GM18519 (cell line): ENCODE results near the gene NHS.

Experiments used
- ATAC-seq: cut with Tn5 transposase; IDR thresholded peaks from one replicate; pipeline ENCODE4 v1.9.1; 2021; ENCODE audit warnings: mild to moderate bottlenecking, moderate library complexity; ENCODE audit not compliant: unreplicated experiment, low FRiP score

Gene NHS

GRCh38 chrX:17374619-17375366 lies at the start of gene NHS:
Gene NHS (plus strand): TSS chrX:17375200. CDS start chrX:17375758, 558 bp downstream.
- ATAC-seq: no peak

- no peak for ATAC-seq
Measured at GRCh38 chrX:17328837-17329236, 46.2 kb upstream of the NHS start.

- no peak for ATAC-seq
Measured at GRCh38 chrX:17336377-17336776, 38.6 kb upstream of the NHS start.

GRCh38 chrX:17355976-17356375 lies 19.0 kb upstream of the NHS start:
- no peak for ATAC-seq

- ATAC-seq: no peak
Measured at GRCh38 chrX:17359500-17359899, 15.5 kb upstream of the NHS start.

- ATAC-seq: no peak
Measured at GRCh38 chrX:17361620-17362019, 13.4 kb upstream of the NHS start.

GRCh38 chrX:17368002-17368401 lies 7.0 kb upstream of the NHS start:
- ATAC-seq: no peak

GRCh38 chrX:17369309-17369708 lies 5.7 kb upstream of the NHS start:
- no peak for ATAC-seq

- ATAC-seq: no peak
Measured at GRCh38 chrX:17370191-17370590, 4.8 kb upstream of the NHS start.

GRCh38 chrX:17372052-17372451 lies 2.9 kb upstream of the NHS start:
- no peak for ATAC-seq

GRCh38 chrX:17373337-17373736 lies 1.7 kb upstream of the NHS start:
- no peak for ATAC-seq

- ATAC-seq: no peak
Measured at GRCh38 chrX:17375367-17375636, 302 bp downstream of the NHS start.

GRCh38 chrX:17375637-17376430 lies 834 bp downstream of the NHS start:
- ATAC-seq: no peak

GRCh38 chrX:17376431-17377077 lies 1.6 kb downstream of the NHS start:
- ATAC-seq: no peak

GRCh38 chrX:17377091-17377717 lies 2.2 kb downstream of the NHS start:
- no peak for ATAC-seq

- ATAC-seq: no peak
Measured at GRCh38 chrX:17377795-17378194, 2.8 kb downstream of the NHS start.

- ATAC-seq: no peak
Measured at GRCh38 chrX:17380221-17380620, 5.2 kb downstream of the NHS start.

- ATAC-seq: no peak
Measured at GRCh38 chrX:17390419-17390850, 15.4 kb downstream of the NHS start.

GRCh38 chrX:17395154-17395553 lies 20.2 kb downstream of the NHS start:
- ATAC-seq: no peak

- ATAC-seq: no peak
Measured at GRCh38 chrX:17397074-17397473, 22.1 kb downstream of the NHS start.

- ATAC-seq: no peak
Measured at GRCh38 chrX:17403189-17403691, 28.2 kb downstream of the NHS start.
